Measurements from ENCODE around the gene PARD3B. TPM values are rescaled to one million over a fixed set of nuclear protein-coding genes. Genes with fewer than 3 reads are reported as not detected.

Gene PARD3B
- total and polyA plus RNA-seq, 2 experiments from 2014 or later, result 3.5 to 4.4 TPM

GRCh38 chr2:204505488-204505887 lies 39.8 kb upstream of the PARD3B start:
- Histone ChIP-seq H3K36me3 (ENCODE audit: insufficient read depth) (no peaks in the 10 kb centered on the region), H2AFZ (no peak overlapping the region), H3F3A (replicated peaks; ENCODE audit: low read depth) (no peaks in the 10 kb centered on the region), H4K20me1 (replicated peaks; ENCODE audit: insufficient read depth) (no peaks in the 10 kb centered on the region; the same call in 1 of the 2 replicates), H3K27me3 (ENCODE audit: insufficient read depth) (no peaks in the 10 kb centered on the region), H3K9me2 (ENCODE audit: insufficient read depth) (no peaks in the 10 kb centered on the region), H3K4me1 (ENCODE audit: insufficient read depth) (no peaks in the 10 kb centered on the region), H3K4me3 (no peak overlapping the region), H3K79me2 (replicated peaks; ENCODE audit: insufficient read depth) (no peaks in the 10 kb centered on the region), H3K4me2 (no peak overlapping the region), H3K27ac (ENCODE audit: low read depth) (no peak overlapping the region)
- no peaks in the 10 kb centered on the region for H3K9me3 Mint-ChIP-seq
- no peak overlapping the region for H3K4me3 Mint-ChIP-seq
- no peak overlapping the region for H3K27ac Mint-ChIP-seq
- H3K27me3 Mint-ChIP-seq (ENCODE audit: insufficient read depth, low read depth, poor library complexity), result no peaks in the 10 kb centered on the region
- no peak for TF ChIP-seq EZH2phosphoT487 (IDR thresholded peaks at IDR 0.05; ENCODE audit: unreplicated experiment)
- TF ChIP-seq ZNF462 (CRISPR knock-in tag; IDR thresholded peaks at IDR 0.05), result no peak
- no peak for TF ChIP-seq ZNF114 (CRISPR knock-in tag; IDR thresholded peaks at IDR 0.05)
- TF ChIP-seq CTCF (conservative IDR thresholded peaks at IDR 0.05; ENCODE audit: low read depth in 2 of 2), result no peak
- TF ChIP-seq ZNF331 (CRISPR knock-in tag; IDR thresholded peaks at IDR 0.05; ENCODE audit: low read depth), result no peak
- no peak for TF ChIP-seq STAT1 (IDR thresholded peaks at IDR 0.05; ENCODE audit: unreplicated experiment)
- TF ChIP-seq NANOG (IDR thresholded peaks at IDR 0.05; ENCODE audit: borderline replicate concordance), result no peak
- TF ChIP-seq POLR2AphosphoS5 (IDR thresholded peaks at IDR 0.05; ENCODE audit: low read depth), result no peak
- no peak for TF ChIP-seq CREB1 (CRISPR knock-in tag; IDR thresholded peaks at IDR 0.05; ENCODE audit: low read depth)
- TF ChIP-seq REST (IDR thresholded peaks at IDR 0.05; ENCODE audit: unreplicated experiment), result no peak
- no peak for TF ChIP-seq JUNB (IDR thresholded peaks at IDR 0.05; ENCODE audit: unreplicated experiment)
- no peak for TF ChIP-seq ETS1 (IDR thresholded peaks at IDR 0.05)
- no peak for TF ChIP-seq EZH2 (IDR thresholded peaks at IDR 0.05; ENCODE audit: low read depth, unreplicated experiment)
- ATAC-seq (no peak), DNase-seq (ENCODE audit: low spot score) (no peak)
- no peaks in the 10 kb centered on the region for H3K36me3 Mint-ChIP-seq (ENCODE audit: low read depth)
- H3K4me1 Mint-ChIP-seq, result no peaks in the 10 kb centered on the region
